Measurements from ENCODE around the gene SBF2.

The SBF2 gene

GRCh38 chr11:10322830-10323792 is 29.1 kb upstream of the SBF2 start:
- DNase-seq (ENCODE audit: insufficient read length, low spot score) (peak; percentile 34), FAIRE-seq (peak; percentile 36)
- no peak for TF ChIP-seq POLR2A (IDR thresholded peaks at IDR 0.05; ENCODE audit: low read depth, low read length)

- TF ChIP-seq POLR2A (IDR thresholded peaks at IDR 0.05; ENCODE audit: low read depth, low read length): no peak
- DNase-seq (ENCODE audit: insufficient read length, low spot score): no peak
- no peak for FAIRE-seq
Observed at GRCh38 chr11:10322401-10322800, 28.4 kb upstream of the SBF2 start.

GRCh38 chr11:10320736-10321465 is 26.9 kb upstream of the SBF2 start:
- no peak for DNase-seq (ENCODE audit: insufficient read length, low spot score)
- FAIRE-seq: no peak
- TF ChIP-seq POLR2A (IDR thresholded peaks at IDR 0.05; ENCODE audit: low read depth, low read length): no peak

- DNase-seq (ENCODE audit: insufficient read length, low spot score) (no peak), FAIRE-seq (no peak)
- no peak for TF ChIP-seq POLR2A (IDR thresholded peaks at IDR 0.05; ENCODE audit: low read depth, low read length)
Observed at GRCh38 chr11:10319702-10320558, 25.9 kb upstream of the SBF2 start.

- no peak for DNase-seq (ENCODE audit: insufficient read length, low spot score)
- no peak for TF ChIP-seq POLR2A (IDR thresholded peaks at IDR 0.05; ENCODE audit: low read depth, low read length)
- no peak for FAIRE-seq
Observed at GRCh38 chr11:10318527-10318802, 24.4 kb upstream of the SBF2 start.

GRCh38 chr11:10317776-10318526 is 23.9 kb upstream of the SBF2 start:
- FAIRE-seq (no peak), DNase-seq (ENCODE audit: insufficient read length, low spot score) (no peak)
- no peak for TF ChIP-seq POLR2A (IDR thresholded peaks at IDR 0.05; ENCODE audit: low read depth, low read length)

GRCh38 chr11:10317151-10317755 is 23.2 kb upstream of the SBF2 start:
- TF ChIP-seq POLR2A (IDR thresholded peaks at IDR 0.05; ENCODE audit: low read depth, low read length): no peak
- FAIRE-seq (no peak), DNase-seq (ENCODE audit: insufficient read length, low spot score) (no peak)

- no peak for FAIRE-seq
- DNase-seq (ENCODE audit: insufficient read length, low spot score): no peak
Observed at GRCh38 chr11:10315083-10315482, 21.1 kb upstream of the SBF2 start.

GRCh38 chr11:10314199-10315072 is 20.4 kb upstream of the SBF2 start:
- FAIRE-seq: peak; percentile 98
- no peak for DNase-seq (ENCODE audit: insufficient read length, low spot score)
- TF ChIP-seq POLR2A (IDR thresholded peaks at IDR 0.05; ENCODE audit: low read depth, low read length): no peak

More at GRCh38 chr11:10315083-10315482, 21.1 kb upstream of the SBF2 start:
- TF ChIP-seq POLR2A (IDR thresholded peaks at IDR 0.05; ENCODE audit: low read depth, low read length): no peak

GRCh38 chr11:10311802-10312201 is 17.8 kb upstream of the SBF2 start:
- DNase-seq (ENCODE audit: insufficient read length, low spot score): no peak
- no peak for TF ChIP-seq POLR2A (IDR thresholded peaks at IDR 0.05; ENCODE audit: low read depth, low read length)
- no peak for FAIRE-seq

GRCh38 chr11:10310301-10310841 is 16.4 kb upstream of the SBF2 start:
- DNase-seq (ENCODE audit: insufficient read length, low spot score): no peak
- no peak for TF ChIP-seq POLR2A (IDR thresholded peaks at IDR 0.05; ENCODE audit: low read depth, low read length)
- no peak for FAIRE-seq

All from H54 (cell line).